ENCODE data around the gene ATG10.
"Not testable (repeated sequence)": the region's sequence is repeated elsewhere in the genome, so short reads cannot be mapped to it uniquely, and the experiment has no call there.

Gene ATG10

DNA sequence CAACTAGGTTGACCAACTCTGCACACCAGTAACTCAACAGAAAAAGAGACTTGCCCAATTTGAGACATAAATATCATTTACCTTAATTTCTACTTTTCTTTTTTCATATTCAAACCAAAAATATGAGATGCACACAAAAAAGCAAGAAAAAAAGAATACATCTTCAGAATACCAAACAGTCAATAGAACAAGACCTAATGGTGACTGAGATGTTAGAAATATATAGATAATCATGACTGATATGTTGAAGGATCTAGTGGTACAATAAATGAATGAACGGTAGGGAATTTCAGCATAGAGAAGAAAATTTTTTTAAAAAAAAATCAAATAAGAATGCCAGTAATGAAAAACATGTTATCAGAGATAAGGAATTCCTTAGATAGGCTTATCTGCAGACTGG lies 29.1 kb upstream of the ATG10 start:
- TF ChIP-seq CTCF (IDR thresholded peaks at IDR 0.05) (no peak), ZFX (IDR thresholded peaks at IDR 0.05; ENCODE audit: borderline replicate concordance) (no peak)
- no peak overlapping the region for H3K27ac ChIP-seq

GRCh38 chr5:81948349-81948748 lies 23.5 kb upstream of the ATG10 start:
- TF ChIP-seq CTCF (IDR thresholded peaks at IDR 0.05), result no peak
- no peak for TF ChIP-seq ZFX (IDR thresholded peaks at IDR 0.05; ENCODE audit: borderline replicate concordance)
- no peak overlapping the region for H3K27ac ChIP-seq

DNA sequence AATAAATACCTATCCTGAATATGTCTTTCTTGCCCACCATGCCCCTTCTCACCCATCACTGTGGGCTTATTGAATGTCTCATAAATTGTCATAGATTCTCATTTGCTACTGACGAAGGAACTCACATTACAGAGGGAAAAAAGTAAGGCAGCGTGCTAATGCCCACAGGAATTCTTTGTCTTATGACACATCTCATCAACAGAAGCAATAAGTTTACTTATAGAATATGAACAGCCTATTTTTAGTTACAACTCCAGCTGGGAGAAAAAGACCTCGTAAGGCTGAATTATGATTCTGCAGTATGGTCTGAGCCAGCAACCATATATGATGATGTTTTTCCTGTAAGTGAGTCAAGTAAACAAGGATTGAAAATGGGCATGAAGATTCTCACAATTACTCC lies 22.4 kb upstream of the ATG10 start:
- H3K27ac ChIP-seq, result no peak overlapping the region
- TF ChIP-seq ZFX (IDR thresholded peaks at IDR 0.05; ENCODE audit: borderline replicate concordance) (no peak), CTCF (IDR thresholded peaks at IDR 0.05) (no peak)

GRCh38 chr5:81950996-81951395 lies 20.8 kb upstream of the ATG10 start:
- no peak overlapping the region for H3K27ac ChIP-seq
- TF ChIP-seq ZFX (IDR thresholded peaks at IDR 0.05; ENCODE audit: borderline replicate concordance) (no peak), CTCF (IDR thresholded peaks at IDR 0.05) (no peak)

GRCh38 chr5:81954796-81955195 lies 17.0 kb upstream of the ATG10 start:
- H3K27ac ChIP-seq, result not testable (repeated sequence)

DNA sequence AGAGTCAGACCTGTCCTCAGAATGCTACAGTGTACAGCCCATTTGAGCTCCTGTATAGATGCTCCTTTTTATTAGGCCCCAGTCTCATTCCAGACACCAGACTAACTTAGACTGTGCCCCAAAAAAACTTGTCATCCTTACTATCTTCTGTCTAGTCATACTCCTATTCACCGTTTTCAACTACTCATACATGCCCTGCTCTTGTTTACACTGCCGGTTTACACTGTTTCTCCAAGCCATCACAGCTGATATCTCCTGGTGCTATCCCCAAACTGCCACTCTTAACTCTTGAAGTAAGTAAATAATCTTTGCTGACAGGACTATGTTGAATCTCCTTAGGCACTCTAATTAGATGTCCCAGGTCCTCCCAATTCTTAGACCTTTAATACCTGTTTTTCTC lies 13.7 kb upstream of the ATG10 start:
- not testable (repeated sequence) for H3K27ac ChIP-seq

GRCh38 chr5:81961651-81962440 lies 10.0 kb upstream of the ATG10 start:
- no peak overlapping the region for H3K27ac ChIP-seq
- TF ChIP-seq ZFX (IDR thresholded peaks at IDR 0.05; ENCODE audit: borderline replicate concordance), result no peak
- TF ChIP-seq CTCF (IDR thresholded peaks at IDR 0.05), result no peak

GRCh38 chr5:81963544-81963943 lies 8.3 kb upstream of the ATG10 start:
- H3K27ac ChIP-seq, result no peak overlapping the region
- TF ChIP-seq ZFX (IDR thresholded peaks at IDR 0.05; ENCODE audit: borderline replicate concordance), result no peak
- TF ChIP-seq CTCF (IDR thresholded peaks at IDR 0.05), result no peak

Measured in 22Rv1 (cell line).